Measurements from ENCODE around the gene SRSF9. TPM values are rescaled to one million over a fixed set of nuclear protein-coding genes. Genes with fewer than 3 reads are reported as not detected.

The SRSF9 gene
- total and polyA plus RNA-seq, 2 of the 4 experiments (the other 2 are of a cell fraction): 102 to 143 TPM

GRCh38 chr12:120495731-120496412 is 26.3 kb upstream of the SRSF9 start, which contains the start of gene DYNLL1:
Gene DYNLL1 (plus strand): TSS chr12:120496113. CDS start chr12:120496422, 309 bp downstream.
- Histone ChIP-seq H3K18ac (ENCODE audit: low read depth, low read length) (peak within 1 kb of the TSS; percentile 22; the same call in 1 of the 2 replicates), H4K91ac (ENCODE audit: insufficient read depth, low read depth, low read length) (peak within 1 kb of the TSS; percentile 67), H3K9me3 (ENCODE audit: control insufficient read depth, insufficient read depth, low read length) (no peaks in the 10 kb centered on the region), H3K9ac (ENCODE audit: low read depth, low read length) (peak within 1 kb of the TSS; percentile 70), H2BK15ac (ENCODE audit: low read depth, low read length) (no peak within 1 kb of the TSS), H3K79me1 (ENCODE audit: low read depth in 1 of 2, low read length in 2 of 2) (peaks cover 10 to 40% of the 10 kb centered on the region in 2 experiments), H3K9me1 (ENCODE audit: insufficient read depth, low read length) (peaks cover 6% of the 10 kb centered on the region; the same call in 1 of the 2 replicates), H3K4ac (ENCODE audit: low read depth, low read length) (peak within 1 kb of the TSS; percentile 78), H4K20me1 (ENCODE audit: insufficient read depth, low read length) (peaks cover 27% of the 10 kb centered on the region), H2AK5ac (ENCODE audit: low read depth, low read length) (peak within 1 kb of the TSS; percentile 22), H2BK5ac (ENCODE audit: low read depth, low read length, poor library complexity, severe bottlenecking) (peak within 1 kb of the TSS; percentile 73), H3K56ac (ENCODE audit: extremely low read depth, insufficient read depth, low read length) (peak within 1 kb of the TSS; percentile 54; the same call in 1 of the 2 replicates), H2BK20ac (ENCODE audit: low read depth, low read length) (no peak within 1 kb of the TSS), H3K36me3 (ENCODE audit: control insufficient read depth, insufficient read depth, low read length) (peaks cover 14% of the 10 kb centered on the region), H2AFZ (replicated peaks; ENCODE audit: low read length, poor library complexity) (peak within 1 kb of the TSS; percentile 90), H4K8ac (ENCODE audit: low read depth in 2 of 2, low read length in 2 of 2) (peak within 1 kb of the TSS; percentile 10 to 56; a peak in 1 of 4 replicates), H2AK9ac (replicated peaks; ENCODE audit: low read depth, low read length, poor library complexity) (peak within 1 kb of the TSS; percentile 98), H3K14ac (replicated peaks; ENCODE audit: low read depth, low read length) (peak within 1 kb of the TSS; percentile 87), H3K23ac (ENCODE audit: low read depth, low read length) (peak within 1 kb of the TSS; percentile 65), H3K4me3 (ENCODE audit: insufficient read depth, low read depth, low read length) (peak within 1 kb of the TSS; percentile 76), H3K4me2 (ENCODE audit: low read depth, low read length) (peak within 1 kb of the TSS; percentile 95), H4K5ac (ENCODE audit: low read depth, low read length) (peak within 1 kb of the TSS; percentile 16; the same call in 1 of the 2 replicates), H3K4me1 (ENCODE audit: control insufficient read depth, insufficient read depth, low read length) (peaks cover 1% of the 10 kb centered on the region), H2BK120ac (ENCODE audit: low read depth, low read length) (no peak within 1 kb of the TSS), H3K27ac (ENCODE audit: insufficient read depth, low read length) (peak within 1 kb of the TSS; percentile 78), H3K27me3 (ENCODE audit: control insufficient read depth, insufficient read depth, low read length) (no peaks in the 10 kb centered on the region)
- in situ Hi-C loops (cut with MboI; ENCODE audit: low sequenced_read_pairs) (no loop called here), intact Hi-C loops (cut with micrococcal nuclease) (loop anchor here (1.0 to 2.0 kb wide), 3 partner anchors 21 to 33 kb away; partner anchors contain the start of genes COQ5 and SRSF9), dilution Hi-C loops (cut with HindIII; ENCODE audit: low sequenced_read_pairs, unreplicated experiment) (no loop called here)
- no TSS peak for BruUV-seq (replicated peaks)
- DNase-seq (peak; percentile 94), ATAC-seq (ENCODE audit: low read depth) (peak; percentile 97)
- WGBS, 2 experiments (ENCODE audit: extremely low coverage in 2 of 2, insufficient read length in 1 of 2): 0% methylated on average over 20 of the region's 53 CpGs; no CpG with 5 or more reads in 1 of the 2 experiments
- ChIA-PET CTCF (interaction anchor here (0.6 to 1.2 kb wide), 3 partner anchors 20 to 410 kb away, joined by 3 to 5 read pairs (median 4); no protein-coding TSS in a partner anchor), POLR2A (ENCODE audit: unreplicated experiment) (interaction anchor here (0.8 kb wide), 1 partner anchor 295 kb away, joined by 3 read pairs; no protein-coding TSS in a partner anchor)
- TF ChIP-seq NFE2L2 (IDR thresholded peaks at IDR 0.05; ENCODE audit: low read depth, low read length): no peak
- TF ChIP-seq MXI1 (IDR thresholded peaks at IDR 0.05; ENCODE audit: borderline replicate concordance, low read depth, low read length): peak; percentile 98
- no peak for TF ChIP-seq MAFK (IDR thresholded peaks at IDR 0.05; ENCODE audit: low read depth, low read length)
- peak; percentile 5; the same call in 1 of the 2 replicates for TF ChIP-seq USF2 (IDR thresholded peaks at IDR 0.05; ENCODE audit: low read depth, low read length)
- no peak for TF ChIP-seq CHD1 (IDR thresholded peaks at IDR 0.05; ENCODE audit: low read depth, low read length)
- no peak for TF ChIP-seq RCOR1 (IDR thresholded peaks at IDR 0.05; ENCODE audit: insufficient replicate concordance, low read length)
- peak; percentile 95 for TF ChIP-seq POLR2A (IDR thresholded peaks at IDR 0.05; ENCODE audit: low read depth, low read length)
- TF ChIP-seq SMC3 (IDR thresholded peaks at IDR 0.05; ENCODE audit: low read depth, low read length): no peak
- TF ChIP-seq BHLHE40 (IDR thresholded peaks at IDR 0.05; ENCODE audit: low read depth, low read length): no peak
- TF ChIP-seq RAD21 (IDR thresholded peaks at IDR 0.05; ENCODE audit: low read length): no peak
- no peak for TF ChIP-seq RFX5 (IDR thresholded peaks at IDR 0.05; ENCODE audit: low read depth, low read length)
- peak; percentile 49; the same call in 1 of the 2 replicates for TF ChIP-seq FOS (IDR thresholded peaks at IDR 0.05; ENCODE audit: low read depth, low read length)
- TF ChIP-seq MAZ (IDR thresholded peaks at IDR 0.05; ENCODE audit: borderline replicate concordance, low read depth, low read length): peak; percentile 96; the same call in 1 of the 2 replicates
- TF ChIP-seq ELK1 (IDR thresholded peaks at IDR 0.05; ENCODE audit: borderline replicate concordance, low read depth, low read length): no peak
- TF ChIP-seq CEBPB (IDR thresholded peaks at IDR 0.05; ENCODE audit: low read depth, low read length): no peak
